Vagina (tissue), 2 donors: ENCODE measurements around the gene SLC9A9. TPM values are rescaled to one million over a fixed set of nuclear protein-coding genes. Genes with fewer than 3 reads are reported as not detected.

Source experiments
- DNase-seq, 2 donors: peaks; one replicate each; pipeline ENCODE4 v3.0.0-alpha.2; 2017; ENCODE audit errors: extremely low spot score in 2 of 2
- H3K27ac ChIP-seq: fragments of 200-600 bp; sonication (generic); one replicate; pipeline ENCODE4 v1.5.1; 2019
- H3K27me3 ChIP-seq: fragments of 200-600 bp; sonication (generic); one replicate; pipeline ENCODE4 v1.5.1; 2019
- H3K36me3 ChIP-seq, 2 donors: fragments of 200-600 bp; sonication (generic); one replicate each; pipeline ENCODE4 v1.5.1; 2017 to 2019
- H3K4me1 ChIP-seq: fragments of 200-600 bp; sonication (generic); one replicate; pipeline ENCODE4 v1.5.1; 2019
- H3K4me3 ChIP-seq, 2 donors: fragments of 200-600 bp; sonication (generic); 1 replicate in 1 of 2; 2 replicates in 1 of 2; pipeline ENCODE4 v1.5.1; 2016 to 2019
- H3K9me3 ChIP-seq: fragments of 200-600 bp; sonication (generic); one replicate; pipeline ENCODE4 v1.5.1; 2019
- POLR2A ChIP-seq, 2 donors: fragments of 450-650 bp; IDR thresholded peaks; one replicate each; pipeline ENCODE4 v1.6.1; 2017; ENCODE audit warnings: antibody characterized with exemption in 2 of 2, mild to moderate bottlenecking in 2 of 2, moderate library complexity in 2 of 2
- POLR2AphosphoS5 ChIP-seq, 2 donors: sonication (generic); formaldehyde crosslinking; IDR thresholded peaks; one replicate each; pipeline ENCODE4 v1.9.0; 2017; ENCODE audit warnings: antibody characterized with exemption in 2 of 2, mild to moderate bottlenecking in 2 of 2, low read depth in 1 of 2; ENCODE audit not compliant: insufficient read depth in 1 of 2
- intact Hi-C: fragments of 100-400 bp; cut with DNase I; formaldehyde crosslinking; loops from one replicate; pipeline ENCODE4 v1.15.1; 2023
- total RNA-seq: library from RNA; depleted of rRNA; stranded (reverse); fragments of >200 nt; gene quantifications from one replicate; pipeline ENCODE4 v1.2.3, GENCODE V29; 2016
- TF ChIP-seq, protein P1 (sequence below), 3 experiments: fragments of 450-650 bp in 2 of 3; fragments of 200-600 bp in 1 of 3; sonication (generic) in 1 of 3; IDR thresholded peaks; one replicate each; pipeline ENCODE4 v1.5.1; 2017 to 2019; ENCODE audit warnings: antibody characterized with exemption in 3 of 3, mild to moderate bottlenecking in 2 of 3, moderate library complexity in 2 of 3

The SLC9A9 gene
- total RNA-seq, 1 donor from 2014 or later: 30.7 TPM

DNA sequence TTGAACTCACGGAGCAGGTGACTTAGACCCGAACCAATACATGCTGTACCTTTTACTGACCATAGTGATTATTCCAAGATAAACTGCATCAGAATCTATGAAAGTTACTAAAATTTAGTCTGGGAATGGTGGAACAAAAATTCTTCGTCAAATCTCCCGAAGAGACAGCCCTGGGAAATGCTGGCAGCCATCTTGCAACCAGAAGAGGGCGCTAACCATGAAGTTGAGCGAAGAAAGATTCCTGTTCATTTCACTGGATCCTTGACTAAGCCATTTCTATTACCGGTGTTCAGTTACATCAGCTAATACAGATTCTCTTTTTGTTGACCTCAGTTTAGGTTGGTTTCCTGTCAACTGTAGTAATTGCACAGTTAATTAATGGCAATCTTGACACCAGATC is 199.6 kb downstream of the SLC9A9 start:
- Histone ChIP-seq H3K27ac (no peak overlapping the region), H3K36me3 (peaks cover 0 to 7% of the 10 kb centered on the region in 2 donors), H3K27me3 (no peaks in the 10 kb centered on the region), H3K9me3 (no peaks in the 10 kb centered on the region), H3K4me1 (peaks cover 3% of the 10 kb centered on the region), H3K4me3 (no peak overlapping the region)
- intact Hi-C loops: no loop called here
- no peak for DNase-seq
- TF ChIP-seq POLR2AphosphoS5 (IDR thresholded peaks at IDR 0.05; ENCODE audit: insufficient read depth in 1 of 2, low read depth in 1 of 2): no peak
- TF ChIP-seq, protein P1, sequence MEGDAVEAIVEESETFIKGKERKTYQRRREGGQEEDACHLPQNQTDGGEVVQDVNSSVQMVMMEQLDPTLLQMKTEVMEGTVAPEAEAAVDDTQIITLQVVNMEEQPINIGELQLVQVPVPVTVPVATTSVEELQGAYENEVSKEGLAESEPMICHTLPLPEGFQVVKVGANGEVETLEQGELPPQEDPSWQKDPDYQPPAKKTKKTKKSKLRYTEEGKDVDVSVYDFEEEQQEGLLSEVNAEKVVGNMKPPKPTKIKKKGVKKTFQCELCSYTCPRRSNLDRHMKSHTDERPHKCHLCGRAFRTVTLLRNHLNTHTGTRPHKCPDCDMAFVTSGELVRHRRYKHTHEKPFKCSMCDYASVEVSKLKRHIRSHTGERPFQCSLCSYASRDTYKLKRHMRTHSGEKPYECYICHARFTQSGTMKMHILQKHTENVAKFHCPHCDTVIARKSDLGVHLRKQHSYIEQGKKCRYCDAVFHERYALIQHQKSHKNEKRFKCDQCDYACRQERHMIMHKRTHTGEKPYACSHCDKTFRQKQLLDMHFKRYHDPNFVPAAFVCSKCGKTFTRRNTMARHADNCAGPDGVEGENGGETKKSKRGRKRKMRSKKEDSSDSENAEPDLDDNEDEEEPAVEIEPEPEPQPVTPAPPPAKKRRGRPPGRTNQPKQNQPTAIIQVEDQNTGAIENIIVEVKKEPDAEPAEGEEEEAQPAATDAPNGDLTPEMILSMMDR (IDR thresholded peaks at IDR 0.05): no peak
- TF ChIP-seq POLR2A (IDR thresholded peaks at IDR 0.05): no peak

DNA sequence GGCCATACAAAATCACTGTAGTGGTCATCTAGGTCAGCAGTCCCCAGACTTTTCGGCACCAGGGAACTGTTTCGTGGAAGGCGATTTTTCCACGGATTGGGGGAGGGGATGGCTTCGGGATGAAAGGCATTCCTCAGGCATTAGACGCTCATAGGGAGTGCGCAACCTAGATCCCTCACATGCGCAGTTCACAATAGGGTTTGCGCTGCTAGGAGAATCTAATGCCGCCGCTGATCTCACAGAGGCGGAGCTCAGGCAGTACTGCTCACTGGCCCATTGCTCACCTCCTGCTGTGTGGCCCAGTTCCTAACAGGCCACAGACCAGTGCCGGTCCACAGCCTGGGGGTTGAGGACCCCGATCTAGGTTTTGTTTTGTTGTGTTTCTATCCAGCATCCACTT is 200.1 kb downstream of the SLC9A9 start:
- DNase-seq: no peak
- Histone ChIP-seq H3K36me3 (peaks cover 0 to 7% of the 10 kb centered on the region in 2 donors), H3K4me3 (no peak overlapping the region), H3K27ac (no peak overlapping the region), H3K4me1 (no peaks in the 10 kb centered on the region), H3K9me3 (no peaks in the 10 kb centered on the region), H3K27me3 (no peaks in the 10 kb centered on the region)
- TF ChIP-seq POLR2A (IDR thresholded peaks at IDR 0.05) (no peak), POLR2AphosphoS5 (IDR thresholded peaks at IDR 0.05; ENCODE audit: insufficient read depth in 1 of 2, low read depth in 1 of 2) (no peak)
- TF ChIP-seq, protein P1 (IDR thresholded peaks at IDR 0.05): no peak
- intact Hi-C loops: no loop called here

DNA sequence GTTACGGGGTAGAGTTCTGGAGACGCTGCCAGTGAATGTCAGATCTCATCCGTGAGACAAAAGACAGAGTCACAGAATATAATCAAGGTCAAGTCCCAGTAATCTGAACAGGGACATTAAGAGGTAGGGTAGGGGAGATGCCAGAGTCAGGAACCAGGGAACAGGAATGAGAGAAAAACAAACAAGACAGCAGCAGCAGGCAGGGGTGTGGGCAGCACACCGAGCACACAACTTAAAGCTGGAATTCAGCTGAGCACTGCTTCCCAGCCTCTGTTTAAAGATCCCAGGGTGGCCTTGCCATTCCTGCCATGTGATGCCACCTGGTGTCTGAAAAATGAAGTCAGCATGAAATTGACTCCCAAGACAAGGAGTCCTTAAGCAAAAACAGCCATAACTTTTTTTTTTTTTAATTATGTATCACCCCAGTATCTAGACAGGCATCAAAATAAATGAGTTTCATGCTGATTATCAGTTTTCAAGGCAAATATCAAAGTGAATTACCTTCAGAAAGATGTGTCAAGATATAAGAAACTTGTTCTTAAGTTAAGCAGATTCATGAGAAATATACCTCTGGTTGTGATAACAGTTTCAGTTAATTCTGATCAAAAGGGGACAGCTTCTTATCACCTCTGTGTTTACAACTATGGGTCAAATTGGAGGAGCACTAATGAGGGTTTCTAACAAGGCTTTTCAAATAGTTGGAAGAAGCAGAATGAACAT is 203.7 kb downstream of the SLC9A9 start:
- Histone ChIP-seq H3K4me3 (no peak overlapping the region), H3K27ac (no peak overlapping the region), H3K27me3 (no peaks in the 10 kb centered on the region), H3K4me1 (no peaks in the 10 kb centered on the region), H3K9me3 (no peaks in the 10 kb centered on the region), H3K36me3 (no peaks in the 10 kb centered on the region)
- DNase-seq: no peak
- intact Hi-C loops: no loop called here
- TF ChIP-seq POLR2AphosphoS5 (IDR thresholded peaks at IDR 0.05; ENCODE audit: insufficient read depth in 1 of 2, low read depth in 1 of 2) (peak in 1 of 2 donors; percentile 34), POLR2A (IDR thresholded peaks at IDR 0.05) (no peak)
- TF ChIP-seq, protein P1 (IDR thresholded peaks at IDR 0.05): peak in 2 of 3 experiments; percentile 37

DNA sequence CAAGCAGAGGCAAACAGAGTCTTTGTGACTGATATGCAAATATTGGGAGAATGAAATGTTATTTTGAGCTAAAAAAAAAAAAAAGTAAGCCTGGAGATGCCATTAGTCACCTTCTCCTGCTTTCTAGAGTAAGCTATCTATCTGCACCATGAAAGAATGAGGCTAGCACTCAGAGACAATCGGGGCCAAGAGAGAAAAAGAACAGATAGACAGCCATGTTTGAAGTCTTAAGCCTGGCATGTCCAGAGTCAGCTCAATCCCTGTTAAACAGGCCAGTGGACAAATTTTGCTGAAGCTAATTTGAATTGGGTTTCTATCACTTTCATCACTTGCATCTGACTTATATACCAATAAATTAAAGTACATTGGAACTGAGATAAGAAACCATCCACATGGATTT is 204.4 kb downstream of the SLC9A9 start:
- Histone ChIP-seq H3K4me3 (no peak overlapping the region), H3K36me3 (no peaks in the 10 kb centered on the region), H3K27ac (no peak overlapping the region), H3K9me3 (no peaks in the 10 kb centered on the region), H3K27me3 (no peaks in the 10 kb centered on the region), H3K4me1 (no peaks in the 10 kb centered on the region)
- no peak for TF ChIP-seq POLR2AphosphoS5 (IDR thresholded peaks at IDR 0.05; ENCODE audit: insufficient read depth in 1 of 2, low read depth in 1 of 2)
- no peak for TF ChIP-seq POLR2A (IDR thresholded peaks at IDR 0.05)
- TF ChIP-seq, protein P1 (IDR thresholded peaks at IDR 0.05): no peak
- no peak for DNase-seq
- intact Hi-C loops: no loop called here

DNA sequence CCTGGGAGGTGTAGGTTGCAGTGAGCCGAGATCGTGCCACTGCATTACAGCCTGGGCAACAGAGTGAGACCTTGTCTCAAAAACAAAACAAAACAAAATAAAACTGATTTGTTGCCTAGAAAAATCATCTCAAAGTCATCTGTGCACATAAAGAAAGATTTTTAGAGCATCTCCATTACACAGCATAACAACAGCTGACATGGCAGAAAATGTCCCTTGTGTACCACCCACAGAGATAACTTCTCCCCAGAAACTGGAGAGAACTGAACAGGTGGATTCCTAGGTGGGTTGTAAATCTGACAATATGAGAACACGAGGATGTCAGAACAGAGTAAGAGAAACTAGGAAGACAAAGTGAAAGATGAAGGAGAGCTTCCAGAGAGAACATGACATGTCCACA is 207.5 kb downstream of the SLC9A9 start:
- TF ChIP-seq POLR2AphosphoS5 (IDR thresholded peaks at IDR 0.05; ENCODE audit: insufficient read depth in 1 of 2, low read depth in 1 of 2) (no peak), POLR2A (IDR thresholded peaks at IDR 0.05) (no peak)
- TF ChIP-seq, protein P1 (IDR thresholded peaks at IDR 0.05): no peak
- Histone ChIP-seq H3K9me3 (no peaks in the 10 kb centered on the region), H3K4me1 (no peaks in the 10 kb centered on the region), H3K27ac (no peak overlapping the region), H3K36me3 (peaks cover 0 to 5% of the 10 kb centered on the region in 2 donors), H3K27me3 (no peaks in the 10 kb centered on the region), H3K4me3 (no peak overlapping the region)
- DNase-seq: no peak
- intact Hi-C loops: no loop called here
